Thoracic aorta (tissue), 2 donors: Measurements from ENCODE around the gene ZNF784. TPM values are rescaled to one million over a fixed set of nuclear protein-coding genes. Genes with fewer than 3 reads are reported as not detected.

Source experiments
- ATAC-seq: fragments of 150-250 bp; one replicate; pipeline ENCODE4 v1.8.0; 2017; ENCODE audit warnings: low read depth; ENCODE audit not compliant: insufficient number of reproducible peaks, low FRiP score
- DNase-seq: peaks from one replicate; pipeline ENCODE4 v3.0.0-alpha.2; 2020; ENCODE audit warnings: low spot score
- H3K27ac ChIP-seq, 2 donors: fragments of 200-600 bp; sonication (generic); 1 replicate in 1 of 2; 2 replicates in 1 of 2; pipeline ENCODE4 v1.5.1; 2016; ENCODE audit warnings: mild to moderate bottlenecking in 2 of 2, moderate library complexity in 2 of 2
- H3K27me3 ChIP-seq: fragments of 200-600 bp; sonication (generic); replicated peaks from 2 replicates; pipeline ENCODE4 v1.6.0; 2016; ENCODE audit warnings: mild to moderate bottlenecking; ENCODE audit not compliant: insufficient read depth
- H3K36me3 ChIP-seq: fragments of 200-600 bp; sonication (generic); one replicate; pipeline ENCODE4 v1.5.1; 2016
- H3K4me1 ChIP-seq, 2 donors: fragments of 200-600 bp; sonication (generic); 1 replicate in 1 of 2; 2 replicates in 1 of 2; pipeline versions ENCODE4 v1.5.1 to v1.6.0; 2016; ENCODE audit warnings: low read depth in 2 of 2, mild to moderate bottlenecking in 1 of 2; ENCODE audit not compliant: control insufficient read depth in 1 of 2
- H3K4me3 ChIP-seq: fragments of 200-600 bp; sonication (generic); 2 replicates; pipeline ENCODE4 v1.5.1; 2016; ENCODE audit warnings: mild to moderate bottlenecking
- H3K9me3 ChIP-seq: fragments of 200-600 bp; sonication (generic); 2 replicates; pipeline ENCODE4 v1.5.1; 2016
- total RNA-seq, 2 donors: library from RNA; depleted of rRNA; stranded (reverse); fragments of >200 nt; gene quantifications; one replicate each; pipeline versions ENCODE4 v1.1.0 to v1.2.3, GENCODE V29; 2016
- TF ChIP-seq, protein P1 (sequence below): fragments of 200-600 bp; sonication (generic); IDR thresholded peaks from one replicate; pipeline ENCODE4 v1.5.1; 2019; ENCODE audit warnings: antibody characterized with exemption

Gene ZNF784
- total RNA-seq, 2 donors from 2014 or later = 8.5 to 13.0 TPM

- H3K4me1 ChIP-seq = peaks cover 0 to under 1% of the 10 kb centered on the region in 2 donors
- no peak overlapping the region for H3K27ac ChIP-seq
- no peaks in the 10 kb centered on the region for H3K27me3 ChIP-seq
- H3K4me3 ChIP-seq = no peak overlapping the region
- ATAC-seq (no peak), DNase-seq (no peak)
- no peaks in the 10 kb centered on the region for H3K9me3 ChIP-seq
- TF ChIP-seq, protein P1, sequence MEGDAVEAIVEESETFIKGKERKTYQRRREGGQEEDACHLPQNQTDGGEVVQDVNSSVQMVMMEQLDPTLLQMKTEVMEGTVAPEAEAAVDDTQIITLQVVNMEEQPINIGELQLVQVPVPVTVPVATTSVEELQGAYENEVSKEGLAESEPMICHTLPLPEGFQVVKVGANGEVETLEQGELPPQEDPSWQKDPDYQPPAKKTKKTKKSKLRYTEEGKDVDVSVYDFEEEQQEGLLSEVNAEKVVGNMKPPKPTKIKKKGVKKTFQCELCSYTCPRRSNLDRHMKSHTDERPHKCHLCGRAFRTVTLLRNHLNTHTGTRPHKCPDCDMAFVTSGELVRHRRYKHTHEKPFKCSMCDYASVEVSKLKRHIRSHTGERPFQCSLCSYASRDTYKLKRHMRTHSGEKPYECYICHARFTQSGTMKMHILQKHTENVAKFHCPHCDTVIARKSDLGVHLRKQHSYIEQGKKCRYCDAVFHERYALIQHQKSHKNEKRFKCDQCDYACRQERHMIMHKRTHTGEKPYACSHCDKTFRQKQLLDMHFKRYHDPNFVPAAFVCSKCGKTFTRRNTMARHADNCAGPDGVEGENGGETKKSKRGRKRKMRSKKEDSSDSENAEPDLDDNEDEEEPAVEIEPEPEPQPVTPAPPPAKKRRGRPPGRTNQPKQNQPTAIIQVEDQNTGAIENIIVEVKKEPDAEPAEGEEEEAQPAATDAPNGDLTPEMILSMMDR = no peak
- peaks cover 12% of the 10 kb centered on the region for H3K36me3 ChIP-seq
Observed at GRCh38 chr19:55593096-55593772, 31.1 kb downstream of the ZNF784 start.

DNA sequence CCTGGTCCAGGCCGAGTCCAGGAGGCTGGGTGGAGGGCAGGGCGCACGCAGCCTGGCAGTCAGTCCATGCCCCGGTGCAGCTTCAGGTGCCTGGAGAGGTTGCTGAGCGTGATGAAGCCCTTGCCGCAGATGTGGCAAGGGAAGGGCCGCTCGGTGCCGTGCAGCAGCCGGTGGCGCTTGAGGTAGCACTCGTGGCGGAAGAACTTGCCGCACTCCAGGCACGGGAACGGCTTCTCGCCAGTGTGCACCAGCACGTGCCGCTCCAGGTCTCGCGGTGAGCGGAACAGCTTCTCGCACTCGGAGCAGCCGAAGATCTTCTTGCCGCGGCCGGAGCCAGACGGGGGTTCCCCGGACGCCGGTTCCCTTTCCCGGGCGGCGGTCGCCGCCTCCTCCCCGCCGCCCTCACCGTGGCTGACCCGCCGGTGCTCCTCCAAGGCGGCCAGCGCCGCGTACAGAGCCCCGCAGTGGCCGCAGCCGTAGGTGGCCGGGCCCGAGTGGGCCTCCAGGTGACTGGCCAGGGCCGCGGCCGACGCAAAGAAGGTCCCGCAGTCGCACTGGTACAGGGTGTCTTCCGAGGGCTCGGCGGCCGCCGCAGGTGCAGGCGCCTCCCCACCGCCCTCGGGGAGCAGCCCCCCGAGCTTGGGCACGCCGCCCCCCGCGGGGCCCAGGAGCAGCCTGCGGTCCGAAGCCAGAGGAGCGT lies 31.8 kb downstream of the ZNF784 start:
- TF ChIP-seq, protein P1 = no peak
- Histone ChIP-seq H3K4me3 (no peak overlapping the region), H3K27ac (no peak overlapping the region), H3K27me3 (no peaks in the 10 kb centered on the region), H3K9me3 (no peaks in the 10 kb centered on the region), H3K4me1 (no peaks in the 10 kb centered on the region), H3K36me3 (peaks cover 12% of the 10 kb centered on the region)
- DNase-seq = no peak
- no peak for ATAC-seq

DNA sequence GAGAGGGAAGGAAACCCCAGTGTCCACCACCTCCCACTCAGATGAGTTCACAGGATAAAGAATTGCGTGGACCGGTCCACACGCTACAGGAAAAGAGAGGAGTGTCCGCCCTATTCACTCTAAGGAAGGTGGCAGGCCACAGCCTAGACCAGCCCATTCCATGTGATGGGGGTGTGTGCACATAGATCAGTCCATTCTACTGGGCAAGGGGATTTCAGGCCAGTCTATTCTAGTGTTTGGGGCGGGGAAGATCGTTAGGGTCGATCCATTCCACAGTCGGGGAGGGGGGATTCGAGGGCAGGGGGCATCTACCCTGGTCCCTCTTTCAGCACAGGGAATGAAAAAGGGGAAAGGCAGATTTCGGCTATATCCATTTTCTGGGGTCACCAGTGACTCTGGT lies 32.8 kb downstream of the ZNF784 start:
- ATAC-seq (no peak), DNase-seq (no peak)
- Histone ChIP-seq H3K4me1 (peaks cover 4 to 9% of the 10 kb centered on the region in 2 donors), H3K36me3 (peaks cover 3% of the 10 kb centered on the region), H3K27me3 (no peaks in the 10 kb centered on the region), H3K9me3 (no peaks in the 10 kb centered on the region), H3K4me3 (no peak overlapping the region), H3K27ac (no peak overlapping the region)
- TF ChIP-seq, protein P1 = no peak

DNA sequence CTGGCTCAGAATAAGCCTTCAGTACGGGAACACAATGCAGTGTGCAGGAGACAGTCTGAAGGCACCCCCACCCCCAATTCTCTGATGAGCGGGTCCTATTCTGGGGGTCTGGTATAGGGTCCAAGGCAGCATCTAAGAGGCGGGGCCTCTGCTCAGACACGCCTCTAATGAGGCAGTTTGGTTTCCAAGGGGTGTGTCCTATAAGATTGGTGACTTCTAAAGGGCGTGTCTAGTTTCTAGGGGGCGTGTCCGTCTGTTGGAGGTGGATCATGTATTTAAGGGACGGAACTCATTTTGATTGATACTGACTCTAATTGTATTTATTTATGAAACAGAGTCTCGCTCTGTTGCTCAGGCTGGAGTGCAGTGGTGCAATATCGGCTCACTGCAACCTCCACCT lies 33.7 kb downstream of the ZNF784 start:
- Histone ChIP-seq H3K4me3 (no peak overlapping the region), H3K27ac (no peak overlapping the region), H3K36me3 (no peaks in the 10 kb centered on the region), H3K4me1 (peaks cover 9 to 15% of the 10 kb centered on the region in 2 donors), H3K27me3 (no peaks in the 10 kb centered on the region), H3K9me3 (no peaks in the 10 kb centered on the region)
- no peak for ATAC-seq
- TF ChIP-seq, protein P1 = no peak
- DNase-seq = no peak

- TF ChIP-seq, protein P1 = no peak
- no peak overlapping the region for H3K27ac ChIP-seq
- no peak for ATAC-seq
- no peaks in the 10 kb centered on the region for H3K9me3 ChIP-seq
- no peak overlapping the region for H3K4me3 ChIP-seq
- H3K27me3 ChIP-seq = no peaks in the 10 kb centered on the region
- no peak for DNase-seq
- H3K4me1 ChIP-seq = peaks cover 9 to 15% of the 10 kb centered on the region in 2 donors
- H3K36me3 ChIP-seq = no peaks in the 10 kb centered on the region
Observed at GRCh38 chr19:55590109-55590508, 34.3 kb downstream of the ZNF784 start.
